WTC11 (cell line): ENCODE data around the gene BHLHE40. TPM values are rescaled to one million over a fixed set of nuclear protein-coding genes. Genes with fewer than 3 reads are reported as not detected.

Source experiments
- ATAC-seq: fragments of 200-7000 bp; cut with Tn5 transposase; 2 replicates; pipeline ENCODE4 v1.10.0; 2021; ENCODE audit warnings: mild to moderate bottlenecking, moderate library complexity
- CTCF ChIA-PET: fragments of 300-600 bp; sonication (Branson Sonifier 250); formaldehyde crosslinking; loops from one replicate; lab custom pipeline; 2021; ENCODE audit warnings: antibody characterized with exemption; lab: Charles Lee
- POLR2A ChIA-PET: fragments of 350-600 bp; sonication (Branson Sonifier 250); formaldehyde crosslinking; loops from one replicate; lab custom pipeline; 2021; ENCODE audit warnings: antibody characterized with exemption; lab: Charles Lee
- DNase-seq: peaks from one replicate; pipeline ENCODE4 v3.0.0; 2021; ENCODE audit warnings: low spot score
- H3K27ac Mint-ChIP-seq: 2 replicates; pipeline ENCODE4 v1.8.0; 2021; ENCODE audit warnings: mixed read lengths
- H3K27me3 Mint-ChIP-seq: 2 replicates; pipeline ENCODE4 v1.8.0; 2021; ENCODE audit warnings: low read depth, mild to moderate bottlenecking, moderate library complexity, mixed read lengths
- H3K36me3 Mint-ChIP-seq: 2 replicates; pipeline ENCODE4 v1.8.0; 2021; ENCODE audit warnings: mixed read lengths
- H3K4me1 Mint-ChIP-seq: 2 replicates; pipeline ENCODE4 v1.8.0; 2022; ENCODE audit warnings: mixed read lengths
- H3K4me3 Mint-ChIP-seq: 2 replicates; pipeline ENCODE4 v1.8.0; 2021; ENCODE audit warnings: mild to moderate bottlenecking, moderate library complexity, mixed read lengths
- H3K9me3 Mint-ChIP-seq: 2 replicates; pipeline ENCODE4 v1.8.0; 2021; ENCODE audit warnings: mixed read lengths
- AFF4 ChIP-seq: sonication (generic); formaldehyde crosslinking; IDR thresholded peaks from 2 replicates; pipeline ENCODE4 v1.8.1; 2023; ENCODE audit warnings: mild to moderate bottlenecking, missing genetic modification reagents, borderline replicate concordance
- FOXJ3 ChIP-seq: sonication (generic); formaldehyde crosslinking; IDR thresholded peaks from 2 replicates; pipeline ENCODE4 v1.9.0; 2021; ENCODE audit warnings: missing genetic modification reagents, mild to moderate bottlenecking, borderline replicate concordance
- NFATC4 ChIP-seq: fragments of 250-450 bp; sonication (Bioruptor Pico); IDR thresholded peaks from 2 replicates; pipeline ENCODE4 v1.9.0; 2021; ENCODE audit warnings: mild to moderate bottlenecking
- OVOL2 ChIP-seq: fragments of 250-450 bp; sonication (Bioruptor Pico); IDR thresholded peaks from 2 replicates; pipeline ENCODE4 v1.9.0; 2021; ENCODE audit warnings: mild to moderate bottlenecking, borderline replicate concordance
- ZNF512 ChIP-seq: sonication (generic); formaldehyde crosslinking; IDR thresholded peaks from 2 replicates; pipeline ENCODE4 v1.8.1; 2022; ENCODE audit warnings: missing genetic modification reagents, borderline replicate concordance
- total RNA-seq: library from RNA; stranded (reverse); gene quantifications from 3 replicates; pipeline ENCODE4 v1.2.3, GENCODE V29; 2021
- TF ChIP-seq, protein P1 (sequence below): sonication (generic); formaldehyde crosslinking; IDR thresholded peaks from 2 replicates; pipeline ENCODE4 v1.8.0; 2023; ENCODE audit warnings: missing genetic modification reagents, mild to moderate bottlenecking, borderline replicate concordance
- TF ChIP-seq, protein P2 (sequence below): fragments of 250-450 bp; sonication (Bioruptor Pico); IDR thresholded peaks from 2 replicates; pipeline ENCODE4 v1.9.0; 2021; ENCODE audit warnings: mild to moderate bottlenecking, borderline replicate concordance
- TF ChIP-seq, protein P3 (sequence below): sonication (generic); formaldehyde crosslinking; IDR thresholded peaks from 2 replicates; pipeline ENCODE4 v1.8.1; 2023; ENCODE audit warnings: mild to moderate bottlenecking, missing genetic modification reagents

Gene BHLHE40
- total RNA-seq, 1 experiment from 2014 or later: 5.7 TPM

- TF ChIP-seq, protein P1, sequence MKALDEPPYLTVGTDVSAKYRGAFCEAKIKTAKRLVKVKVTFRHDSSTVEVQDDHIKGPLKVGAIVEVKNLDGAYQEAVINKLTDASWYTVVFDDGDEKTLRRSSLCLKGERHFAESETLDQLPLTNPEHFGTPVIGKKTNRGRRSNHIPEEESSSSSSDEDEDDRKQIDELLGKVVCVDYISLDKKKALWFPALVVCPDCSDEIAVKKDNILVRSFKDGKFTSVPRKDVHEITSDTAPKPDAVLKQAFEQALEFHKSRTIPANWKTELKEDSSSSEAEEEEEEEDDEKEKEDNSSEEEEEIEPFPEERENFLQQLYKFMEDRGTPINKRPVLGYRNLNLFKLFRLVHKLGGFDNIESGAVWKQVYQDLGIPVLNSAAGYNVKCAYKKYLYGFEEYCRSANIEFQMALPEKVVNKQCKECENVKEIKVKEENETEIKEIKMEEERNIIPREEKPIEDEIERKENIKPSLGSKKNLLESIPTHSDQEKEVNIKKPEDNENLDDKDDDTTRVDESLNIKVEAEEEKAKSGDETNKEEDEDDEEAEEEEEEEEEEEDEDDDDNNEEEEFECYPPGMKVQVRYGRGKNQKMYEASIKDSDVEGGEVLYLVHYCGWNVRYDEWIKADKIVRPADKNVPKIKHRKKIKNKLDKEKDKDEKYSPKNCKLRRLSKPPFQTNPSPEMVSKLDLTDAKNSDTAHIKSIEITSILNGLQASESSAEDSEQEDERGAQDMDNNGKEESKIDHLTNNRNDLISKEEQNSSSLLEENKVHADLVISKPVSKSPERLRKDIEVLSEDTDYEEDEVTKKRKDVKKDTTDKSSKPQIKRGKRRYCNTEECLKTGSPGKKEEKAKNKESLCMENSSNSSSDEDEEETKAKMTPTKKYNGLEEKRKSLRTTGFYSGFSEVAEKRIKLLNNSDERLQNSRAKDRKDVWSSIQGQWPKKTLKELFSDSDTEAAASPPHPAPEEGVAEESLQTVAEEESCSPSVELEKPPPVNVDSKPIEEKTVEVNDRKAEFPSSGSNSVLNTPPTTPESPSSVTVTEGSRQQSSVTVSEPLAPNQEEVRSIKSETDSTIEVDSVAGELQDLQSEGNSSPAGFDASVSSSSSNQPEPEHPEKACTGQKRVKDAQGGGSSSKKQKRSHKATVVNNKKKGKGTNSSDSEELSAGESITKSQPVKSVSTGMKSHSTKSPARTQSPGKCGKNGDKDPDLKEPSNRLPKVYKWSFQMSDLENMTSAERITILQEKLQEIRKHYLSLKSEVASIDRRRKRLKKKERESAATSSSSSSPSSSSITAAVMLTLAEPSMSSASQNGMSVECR (CRISPR knock-in tag): no peak
Measured at GRCh38 chr3:4972652-4973643, 6.3 kb upstream of the BHLHE40 start (continued).

- peaks cover 3% of the 10 kb centered on the region; the same call in 1 of the 2 replicates for H3K9me3 Mint-ChIP-seq
- ATAC-seq: no peak
- H3K4me1 Mint-ChIP-seq: peaks cover 18% of the 10 kb centered on the region
- ChIA-PET POLR2A (interaction anchor here (0.6 kb wide), 1 partner anchor 348 kb away, joined by 3 read pairs; no protein-coding TSS in a partner anchor), CTCF (interaction anchor here (2.7 kb wide), 1 partner anchor 262 kb away, joined by 7 read pairs; no protein-coding TSS in a partner anchor)
- H3K27ac Mint-ChIP-seq: no peak overlapping the region
- no peak for DNase-seq
- no peak overlapping the region for H3K4me3 Mint-ChIP-seq
- no peaks in the 10 kb centered on the region for H3K36me3 Mint-ChIP-seq
- peaks cover 19% of the 10 kb centered on the region for H3K27me3 Mint-ChIP-seq
- TF ChIP-seq FOXJ3 (CRISPR knock-in tag): no peak
- TF ChIP-seq, protein P1 (CRISPR knock-in tag): no peak
- no peak for TF ChIP-seq AFF4 (CRISPR knock-in tag)
- no peak for TF ChIP-seq OVOL2 (CRISPR knock-in tag)
- TF ChIP-seq ZNF512 (CRISPR knock-in tag): no peak
- TF ChIP-seq, protein P2, sequence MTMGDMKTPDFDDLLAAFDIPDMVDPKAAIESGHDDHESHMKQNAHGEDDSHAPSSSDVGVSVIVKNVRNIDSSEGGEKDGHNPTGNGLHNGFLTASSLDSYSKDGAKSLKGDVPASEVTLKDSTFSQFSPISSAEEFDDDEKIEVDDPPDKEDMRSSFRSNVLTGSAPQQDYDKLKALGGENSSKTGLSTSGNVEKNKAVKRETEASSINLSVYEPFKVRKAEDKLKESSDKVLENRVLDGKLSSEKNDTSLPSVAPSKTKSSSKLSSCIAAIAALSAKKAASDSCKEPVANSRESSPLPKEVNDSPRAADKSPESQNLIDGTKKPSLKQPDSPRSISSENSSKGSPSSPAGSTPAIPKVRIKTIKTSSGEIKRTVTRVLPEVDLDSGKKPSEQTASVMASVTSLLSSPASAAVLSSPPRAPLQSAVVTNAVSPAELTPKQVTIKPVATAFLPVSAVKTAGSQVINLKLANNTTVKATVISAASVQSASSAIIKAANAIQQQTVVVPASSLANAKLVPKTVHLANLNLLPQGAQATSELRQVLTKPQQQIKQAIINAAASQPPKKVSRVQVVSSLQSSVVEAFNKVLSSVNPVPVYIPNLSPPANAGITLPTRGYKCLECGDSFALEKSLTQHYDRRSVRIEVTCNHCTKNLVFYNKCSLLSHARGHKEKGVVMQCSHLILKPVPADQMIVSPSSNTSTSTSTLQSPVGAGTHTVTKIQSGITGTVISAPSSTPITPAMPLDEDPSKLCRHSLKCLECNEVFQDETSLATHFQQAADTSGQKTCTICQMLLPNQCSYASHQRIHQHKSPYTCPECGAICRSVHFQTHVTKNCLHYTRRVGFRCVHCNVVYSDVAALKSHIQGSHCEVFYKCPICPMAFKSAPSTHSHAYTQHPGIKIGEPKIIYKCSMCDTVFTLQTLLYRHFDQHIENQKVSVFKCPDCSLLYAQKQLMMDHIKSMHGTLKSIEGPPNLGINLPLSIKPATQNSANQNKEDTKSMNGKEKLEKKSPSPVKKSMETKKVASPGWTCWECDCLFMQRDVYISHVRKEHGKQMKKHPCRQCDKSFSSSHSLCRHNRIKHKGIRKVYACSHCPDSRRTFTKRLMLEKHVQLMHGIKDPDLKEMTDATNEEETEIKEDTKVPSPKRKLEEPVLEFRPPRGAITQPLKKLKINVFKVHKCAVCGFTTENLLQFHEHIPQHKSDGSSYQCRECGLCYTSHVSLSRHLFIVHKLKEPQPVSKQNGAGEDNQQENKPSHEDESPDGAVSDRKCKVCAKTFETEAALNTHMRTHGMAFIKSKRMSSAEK (CRISPR knock-in tag): no peak
- TF ChIP-seq, protein P3, sequence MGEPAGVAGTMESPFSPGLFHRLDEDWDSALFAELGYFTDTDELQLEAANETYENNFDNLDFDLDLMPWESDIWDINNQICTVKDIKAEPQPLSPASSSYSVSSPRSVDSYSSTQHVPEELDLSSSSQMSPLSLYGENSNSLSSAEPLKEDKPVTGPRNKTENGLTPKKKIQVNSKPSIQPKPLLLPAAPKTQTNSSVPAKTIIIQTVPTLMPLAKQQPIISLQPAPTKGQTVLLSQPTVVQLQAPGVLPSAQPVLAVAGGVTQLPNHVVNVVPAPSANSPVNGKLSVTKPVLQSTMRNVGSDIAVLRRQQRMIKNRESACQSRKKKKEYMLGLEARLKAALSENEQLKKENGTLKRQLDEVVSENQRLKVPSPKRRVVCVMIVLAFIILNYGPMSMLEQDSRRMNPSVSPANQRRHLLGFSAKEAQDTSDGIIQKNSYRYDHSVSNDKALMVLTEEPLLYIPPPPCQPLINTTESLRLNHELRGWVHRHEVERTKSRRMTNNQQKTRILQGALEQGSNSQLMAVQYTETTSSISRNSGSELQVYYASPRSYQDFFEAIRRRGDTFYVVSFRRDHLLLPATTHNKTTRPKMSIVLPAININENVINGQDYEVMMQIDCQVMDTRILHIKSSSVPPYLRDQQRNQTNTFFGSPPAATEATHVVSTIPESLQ (CRISPR knock-in tag): no peak
- no peak for TF ChIP-seq NFATC4 (CRISPR knock-in tag)
Measured at GRCh38 chr3:4974154-4974553, 5.1 kb upstream of the BHLHE40 start.
